MM.1S (cell line): ENCODE data around the gene SOX11.

Source experiments
- DNase-seq: peaks from one replicate; pipeline ENCODE4 v3.0.0-alpha.2; 2015
- H2AFZ ChIP-seq: fragments of 300-600 bp; sonication (generic); 2 replicates; pipeline ENCODE4 v1.6.0; 2016; ENCODE audit warnings: antibody characterized with exemption, low read length
- H3F3A ChIP-seq: fragments of 300-600 bp; sonication (generic); 2 replicates; pipeline ENCODE4 v1.6.1; 2016; ENCODE audit warnings: mild to moderate bottlenecking, antibody characterized with exemption, low read length, moderate library complexity, mixed read lengths; ENCODE audit not compliant: insufficient read depth
- H3K27ac ChIP-seq: fragments of 300-600 bp; sonication (generic); 2 replicates; pipeline ENCODE4 v1.5.1; 2016; ENCODE audit warnings: mild to moderate bottlenecking, low read length
- H3K27me3 ChIP-seq: fragments of 300-600 bp; sonication (generic); replicated peaks from 2 replicates; pipeline ENCODE4 v1.6.0; 2016; ENCODE audit warnings: low read length; ENCODE audit not compliant: insufficient read depth
- H3K36me3 ChIP-seq: fragments of 300-600 bp; sonication (generic); replicated peaks from 2 replicates; pipeline ENCODE4 v1.6.1; 2016; ENCODE audit warnings: mild to moderate bottlenecking, low read length, mixed read lengths; ENCODE audit not compliant: insufficient read depth
- H3K4me1 ChIP-seq: fragments of 300-600 bp; sonication (generic); 2 replicates; pipeline ENCODE4 v1.6.1; 2016; ENCODE audit warnings: low read length, mixed read lengths
- H3K4me2 ChIP-seq: fragments of 300-600 bp; sonication (generic); 2 replicates; pipeline ENCODE4 v1.6.0; 2016; ENCODE audit warnings: low read depth, low read length
- H3K4me3 ChIP-seq: fragments of 300-600 bp; sonication (generic); 2 replicates; pipeline ENCODE4 v1.5.1; 2016; ENCODE audit warnings: low read length, mixed read lengths
- H3K79me2 ChIP-seq: fragments of 300-600 bp; sonication (generic); 2 replicates; pipeline ENCODE4 v1.6.1; 2016; ENCODE audit warnings: mixed run types, low read length, mixed read lengths
- H3K9ac ChIP-seq: fragments of 300-600 bp; sonication (generic); 2 replicates; pipeline ENCODE4 v1.6.1; 2016; ENCODE audit warnings: low read length, mixed read lengths
- H3K9me2 ChIP-seq: fragments of 300-600 bp; sonication (generic); replicated peaks from 2 replicates; pipeline ENCODE4 v1.6.1; 2016; ENCODE audit warnings: mild to moderate bottlenecking, low read length, mixed read lengths; ENCODE audit not compliant: insufficient read depth
- H3K9me3 ChIP-seq: fragments of 300-600 bp; sonication (generic); replicated peaks from 2 replicates; pipeline ENCODE4 v1.6.1; 2016; ENCODE audit warnings: mild to moderate bottlenecking, low read length, mixed read lengths; ENCODE audit not compliant: insufficient read depth
- H4K20me1 ChIP-seq: fragments of 300-600 bp; sonication (generic); 2 replicates; pipeline ENCODE4 v1.6.1; 2016; ENCODE audit warnings: mild to moderate bottlenecking, low read length, moderate library complexity, mixed read lengths; ENCODE audit not compliant: insufficient read depth
- CTCF ChIP-seq: fragments of 300-600 bp; sonication (generic); IDR thresholded peaks from 2 replicates; pipeline ENCODE4 v1.5.1; 2016; ENCODE audit warnings: antibody characterized with exemption, low read length, mixed read lengths
- EZH2 ChIP-seq: fragments of 300-600 bp; sonication (generic); optimal IDR thresholded peaks from 2 replicates; pipeline ENCODE3; 2017; ENCODE audit warnings: low read depth, mild to moderate bottlenecking, antibody characterized with exemption, low read length, mixed read lengths
- EZH2phosphoT487 ChIP-seq: fragments of 300-600 bp; sonication (generic); IDR thresholded peaks from 2 replicates; pipeline ENCODE4 v1.6.1; 2018; ENCODE audit warnings: antibody characterized with exemption, low read length

Gene SOX11

GRCh38 chr2:5725794-5726463 lies 33.7 kb downstream of the SOX11 start:
- Histone ChIP-seq H3K9me3 (no peaks in the 10 kb centered on the region), H3K9me2 (no peaks in the 10 kb centered on the region), H3K27me3 (no peaks in the 10 kb centered on the region), H3K4me3 (no peak overlapping the region), H4K20me1 (no peaks in the 10 kb centered on the region), H3K9ac (no peak overlapping the region), H3K4me2 (no peak overlapping the region), H3K27ac (no peak overlapping the region), H3F3A (no peaks in the 10 kb centered on the region), H3K4me1 (no peaks in the 10 kb centered on the region), H2AFZ (no peak overlapping the region), H3K79me2 (no peaks in the 10 kb centered on the region), H3K36me3 (no peaks in the 10 kb centered on the region)
- TF ChIP-seq EZH2: no peak
- TF ChIP-seq EZH2phosphoT487: no peak
- no peak for TF ChIP-seq CTCF
- DNase-seq: no peak

- TF ChIP-seq CTCF (no peak), EZH2phosphoT487 (no peak), EZH2 (no peak)
- H2AFZ ChIP-seq: no peak overlapping the region
- H3K9me2 ChIP-seq: no peaks in the 10 kb centered on the region
- H3K27ac ChIP-seq: no peak overlapping the region
- no peaks in the 10 kb centered on the region for H3K4me1 ChIP-seq
- no peaks in the 10 kb centered on the region for H3K27me3 ChIP-seq
- H3K4me3 ChIP-seq: no peak overlapping the region
- no peaks in the 10 kb centered on the region for H4K20me1 ChIP-seq
- no peak for DNase-seq
- H3F3A ChIP-seq: no peaks in the 10 kb centered on the region
- H3K9me3 ChIP-seq: no peaks in the 10 kb centered on the region
- H3K36me3 ChIP-seq: no peaks in the 10 kb centered on the region
- no peak overlapping the region for H3K4me2 ChIP-seq
- H3K9ac ChIP-seq: no peak overlapping the region
- H3K79me2 ChIP-seq: no peaks in the 10 kb centered on the region
Observed at GRCh38 chr2:5727235-5727634, 35.1 kb downstream of the SOX11 start.

- no peak overlapping the region for H3K27ac ChIP-seq
- H3K9ac ChIP-seq: no peak overlapping the region
Observed at GRCh38 chr2:5729416-5729815, 37.2 kb downstream of the SOX11 start.

More at GRCh38 chr2:5729416-5729815, 37.2 kb downstream of the SOX11 start:
- H3K9me3 ChIP-seq: no peaks in the 10 kb centered on the region
- H4K20me1 ChIP-seq: no peaks in the 10 kb centered on the region
- H3K79me2 ChIP-seq: no peaks in the 10 kb centered on the region
- no peak for TF ChIP-seq EZH2phosphoT487
- TF ChIP-seq CTCF: no peak
- TF ChIP-seq EZH2: no peak
- no peak overlapping the region for H3K4me2 ChIP-seq
- H3K36me3 ChIP-seq: no peaks in the 10 kb centered on the region
- no peak overlapping the region for H2AFZ ChIP-seq
- H3K4me3 ChIP-seq: no peak overlapping the region
- no peaks in the 10 kb centered on the region for H3K4me1 ChIP-seq
- no peaks in the 10 kb centered on the region for H3F3A ChIP-seq
- H3K27me3 ChIP-seq: no peaks in the 10 kb centered on the region
- H3K9me2 ChIP-seq: no peaks in the 10 kb centered on the region
- DNase-seq: no peak
